ENCODE data around the gene RNF138. TPM values are rescaled to one million over a fixed set of nuclear protein-coding genes. Genes with fewer than 3 reads are reported as not detected.
"Not testable (repeated sequence)": the region's sequence is repeated elsewhere in the genome, so short reads cannot be mapped to it uniquely, and the experiment has no call there.

RNF138 gene
- total RNA-seq, 1 donor from 2014 or later, result 39.1 TPM

DNA sequence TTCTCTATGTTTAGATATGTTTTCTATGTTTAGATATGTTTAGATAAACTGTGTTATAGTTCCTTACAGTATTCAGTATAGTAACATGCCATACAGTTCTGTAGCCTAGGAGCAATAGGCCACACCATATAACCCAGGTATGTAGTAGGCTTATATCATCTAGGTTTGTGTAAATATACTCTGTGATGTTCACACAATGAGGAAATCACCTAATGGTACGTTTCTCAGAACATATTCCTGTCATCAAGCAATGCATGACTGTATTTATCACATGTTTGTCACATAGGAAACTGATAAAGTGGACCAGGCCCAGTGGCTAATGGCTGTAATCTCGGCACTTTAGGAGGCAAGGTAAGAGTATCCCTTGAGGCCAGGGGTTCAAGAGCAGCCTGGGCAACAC lies 44.0 kb downstream of the RNF138 start:
- no peak overlapping the region for H3K9ac ChIP-seq (ENCODE audit: low read depth in 1 of 3, low read length in 3 of 3)
- no peaks in the 10 kb centered on the region for H3K4me1 ChIP-seq (ENCODE audit: control insufficient read depth in 3 of 3, insufficient read depth in 3 of 3, low read length in 3 of 3)
- H3K27me3 ChIP-seq (ENCODE audit: control insufficient read depth in 3 of 3, insufficient read depth in 3 of 3, low read length in 3 of 3), result no peaks in the 10 kb centered on the region
- H3K36me3 ChIP-seq (ENCODE audit: control insufficient read depth in 3 of 3, insufficient read depth in 3 of 3, low read length in 3 of 3), result peaks cover 5 to 7% (median 5%) of the 10 kb centered on the region in 3 donors
- H3K9me3 ChIP-seq (ENCODE audit: control insufficient read depth in 3 of 3, low read length in 3 of 3), result no peaks in the 10 kb centered on the region
- no peak overlapping the region for H3K4me3 ChIP-seq (ENCODE audit: low read length in 3 of 3)
- H3K27ac ChIP-seq (ENCODE audit: low read depth, low read length), result no peak overlapping the region

DNA sequence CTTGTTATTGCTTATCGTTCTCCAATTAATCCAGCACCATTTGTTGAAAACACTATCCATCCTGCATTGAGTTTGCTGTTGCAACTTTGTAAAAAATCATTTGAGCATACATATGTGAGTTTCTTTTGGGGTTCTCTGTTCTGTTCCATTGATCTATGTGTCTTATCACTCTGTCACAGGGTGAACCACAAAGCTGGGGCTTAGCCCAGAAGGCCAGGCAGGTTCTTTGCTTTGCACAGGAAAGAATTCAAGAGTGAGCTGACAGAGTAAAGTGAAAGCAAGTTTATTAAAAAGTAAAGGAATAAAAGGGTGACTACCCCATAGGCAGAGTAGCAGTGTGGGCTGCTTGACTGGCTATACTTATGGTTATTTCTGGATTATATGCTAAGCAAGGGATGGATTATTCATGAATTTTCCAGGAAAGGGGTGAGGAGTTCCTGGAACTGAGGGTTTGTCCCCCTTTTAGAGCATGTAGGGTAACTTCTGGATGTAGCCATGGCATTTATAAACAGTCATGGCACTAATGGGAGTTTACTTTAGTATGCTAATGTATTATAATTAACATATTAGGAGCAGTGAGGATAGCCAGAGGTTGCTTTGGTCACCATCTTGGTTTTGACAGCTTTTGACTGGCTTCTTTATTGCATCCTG lies 46.8 kb downstream of the RNF138 start:
- no peaks in the 10 kb centered on the region for H3K27me3 ChIP-seq (ENCODE audit: control insufficient read depth in 3 of 3, insufficient read depth in 3 of 3, low read length in 3 of 3)
- H3K9me3 ChIP-seq (ENCODE audit: control insufficient read depth in 3 of 3, low read length in 3 of 3), result no peaks in the 10 kb centered on the region
- peaks cover 0 to 2% (median 0%) of the 10 kb centered on the region in 3 donors for H3K36me3 ChIP-seq (ENCODE audit: control insufficient read depth in 3 of 3, insufficient read depth in 3 of 3, low read length in 3 of 3)
- H3K9ac ChIP-seq (ENCODE audit: low read depth in 1 of 3, low read length in 3 of 3), result no peak overlapping the region
- no peaks in the 10 kb centered on the region for H3K4me1 ChIP-seq (ENCODE audit: control insufficient read depth in 3 of 3, insufficient read depth in 3 of 3, low read length in 3 of 3)
- no peak overlapping the region for H3K4me3 ChIP-seq (ENCODE audit: low read length in 3 of 3)
- H3K27ac ChIP-seq (ENCODE audit: low read depth, low read length), result no peak overlapping the region

DNA sequence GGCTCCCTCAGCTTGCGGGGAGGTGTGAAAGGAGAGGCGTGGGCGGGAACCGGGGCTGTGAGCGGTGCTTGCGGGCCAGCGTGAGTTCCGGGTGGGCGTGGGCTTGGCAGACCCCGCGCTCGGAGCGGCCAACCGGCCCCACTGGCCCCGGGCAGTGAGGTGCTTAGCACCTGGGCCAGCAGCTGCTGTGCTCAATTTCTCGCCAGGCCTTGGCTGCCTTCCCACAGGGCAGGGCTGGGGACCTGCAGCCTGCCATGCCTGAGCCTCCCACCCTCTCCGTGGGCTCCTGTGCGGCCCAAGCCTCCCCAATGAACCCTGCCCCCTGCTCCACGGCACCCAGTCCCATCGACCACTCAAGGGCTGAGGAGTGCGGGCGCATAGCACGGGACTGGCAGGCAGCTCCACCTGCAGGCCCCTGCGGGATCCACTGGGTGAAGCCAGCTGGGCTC lies 48.2 kb downstream of the RNF138 start:
- Histone ChIP-seq H3K27me3 (ENCODE audit: control insufficient read depth in 3 of 3, insufficient read depth in 3 of 3, low read length in 3 of 3) (no peaks in the 10 kb centered on the region), H3K27ac (ENCODE audit: low read depth, low read length) (no peak overlapping the region), H3K9ac (ENCODE audit: low read depth in 1 of 3, low read length in 3 of 3) (no peak overlapping the region), H3K4me1 (ENCODE audit: control insufficient read depth in 3 of 3, insufficient read depth in 3 of 3, low read length in 3 of 3) (no peaks in the 10 kb centered on the region), H3K36me3 (ENCODE audit: control insufficient read depth in 3 of 3, insufficient read depth in 3 of 3, low read length in 3 of 3) (peaks cover 0 to 2% (median 0%) of the 10 kb centered on the region in 3 donors), H3K9me3 (ENCODE audit: control insufficient read depth in 3 of 3, low read length in 3 of 3) (no peaks in the 10 kb centered on the region), H3K4me3 (ENCODE audit: low read length in 3 of 3) (no peak overlapping the region)

DNA sequence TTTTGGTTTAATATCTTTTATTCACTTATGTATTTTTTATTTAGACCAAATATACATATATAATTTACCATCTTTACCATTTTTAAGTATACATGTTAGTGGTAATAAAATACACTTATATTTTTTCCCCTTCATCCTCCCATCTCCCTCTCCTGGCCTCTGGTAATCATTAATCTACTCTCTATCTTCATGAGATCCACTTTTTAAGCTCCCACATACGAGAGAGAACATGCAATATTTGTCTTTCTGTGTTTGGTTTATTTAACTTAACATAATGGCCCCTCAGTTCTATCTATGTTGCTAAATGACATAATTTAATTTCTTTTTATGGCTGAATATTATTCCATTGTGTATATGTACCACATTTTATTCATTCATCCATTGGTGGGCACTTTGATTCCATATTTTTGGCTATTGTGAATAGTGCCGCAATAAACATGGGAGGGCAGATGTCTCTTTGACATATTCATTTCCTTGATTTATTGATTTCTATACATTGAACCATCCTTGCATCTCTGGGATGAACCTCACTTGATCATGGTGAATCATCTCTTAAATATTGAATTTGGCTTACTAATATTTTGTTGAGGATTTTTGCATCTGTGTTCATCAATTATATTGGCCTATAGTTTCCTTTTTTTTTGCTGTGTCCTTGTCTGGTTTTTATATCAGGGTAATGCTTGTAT lies 56.7 kb downstream of the RNF138 start:
- no peaks in the 10 kb centered on the region for H3K4me1 ChIP-seq (ENCODE audit: control insufficient read depth in 3 of 3, insufficient read depth in 3 of 3, low read length in 3 of 3)
- H3K9me3 ChIP-seq (ENCODE audit: control insufficient read depth in 3 of 3, low read length in 3 of 3), result no peaks in the 10 kb centered on the region
- no peaks in the 10 kb centered on the region for H3K36me3 ChIP-seq (ENCODE audit: control insufficient read depth in 3 of 3, insufficient read depth in 3 of 3, low read length in 3 of 3)
- no peak overlapping the region for H3K4me3 ChIP-seq (ENCODE audit: low read length in 3 of 3)
- no peak overlapping the region for H3K9ac ChIP-seq (ENCODE audit: low read depth in 1 of 3, low read length in 3 of 3)
- no peaks in the 10 kb centered on the region for H3K27me3 ChIP-seq (ENCODE audit: control insufficient read depth in 3 of 3, insufficient read depth in 3 of 3, low read length in 3 of 3)
- no peak overlapping the region for H3K27ac ChIP-seq (ENCODE audit: low read depth, low read length)

DNA sequence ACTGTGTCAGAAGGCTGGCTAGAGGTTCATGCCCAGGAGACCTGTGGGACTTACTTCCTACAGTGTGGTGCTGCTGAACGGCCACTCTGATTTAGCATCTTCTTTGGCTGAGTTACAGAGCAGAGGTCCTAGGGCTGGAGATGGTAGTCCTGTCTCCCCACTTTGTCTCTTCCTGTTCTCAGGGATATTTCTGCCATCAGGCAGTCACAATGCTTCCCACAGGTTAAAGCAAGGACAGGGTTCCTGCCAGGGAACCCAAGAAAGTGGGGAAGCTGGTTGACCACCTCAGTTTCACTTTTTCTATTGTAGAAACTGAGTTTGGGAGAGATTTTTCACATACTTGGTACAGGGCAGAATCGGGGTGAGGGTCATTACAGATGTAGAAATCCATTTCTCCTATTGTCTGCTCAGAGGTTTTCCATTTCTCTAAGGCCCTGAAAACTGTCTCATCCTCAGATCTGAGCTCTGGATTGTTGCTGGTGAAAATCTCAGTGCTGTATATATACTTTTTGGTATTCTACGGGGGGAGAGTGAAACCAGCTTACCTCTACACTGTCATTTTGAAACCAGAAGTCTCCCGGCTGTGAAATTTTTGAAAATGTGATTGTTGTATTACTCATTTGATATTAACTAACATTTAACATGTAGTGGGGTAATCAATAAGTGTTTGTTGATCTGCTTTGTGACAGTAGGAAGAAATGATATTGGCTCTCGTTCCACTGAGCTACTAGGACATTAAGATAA lies 61.2 kb downstream of the RNF138 start:
- Histone ChIP-seq H3K4me1 (ENCODE audit: control insufficient read depth in 3 of 3, insufficient read depth in 3 of 3, low read length in 3 of 3) (peaks cover 0 to 1% (median 0%) of the 10 kb centered on the region in 3 donors), H3K27ac (ENCODE audit: low read depth, low read length) (no peak overlapping the region), H3K36me3 (ENCODE audit: control insufficient read depth in 3 of 3, insufficient read depth in 3 of 3, low read length in 3 of 3) (no peaks in the 10 kb centered on the region), H3K9ac (ENCODE audit: low read depth in 1 of 3, low read length in 3 of 3) (no peak overlapping the region), H3K27me3 (ENCODE audit: control insufficient read depth in 3 of 3, insufficient read depth in 3 of 3, low read length in 3 of 3) (no peaks in the 10 kb centered on the region), H3K9me3 (ENCODE audit: control insufficient read depth in 3 of 3, low read length in 3 of 3) (no peaks in the 10 kb centered on the region), H3K4me3 (ENCODE audit: low read length in 3 of 3) (no peak overlapping the region)

DNA sequence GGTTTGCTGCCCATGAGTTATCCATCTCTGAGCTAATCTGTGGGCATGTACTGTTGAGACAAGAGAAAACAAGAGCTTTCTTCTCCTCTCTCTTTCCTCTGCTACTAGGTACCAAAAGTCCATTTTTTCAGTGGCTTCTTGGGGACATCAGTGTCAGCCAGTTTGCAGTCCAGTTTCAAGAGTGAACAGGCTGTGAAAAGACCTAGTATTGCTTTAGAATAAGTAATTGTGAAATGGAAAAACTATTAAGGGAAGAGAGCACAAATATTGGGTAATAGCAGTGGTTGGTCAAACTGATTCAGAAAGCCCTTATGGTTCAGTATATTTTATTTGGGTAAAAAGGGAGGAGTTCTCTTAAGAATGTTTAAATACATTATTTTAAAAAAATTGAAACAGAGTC lies 65.2 kb downstream of the RNF138 start:
- H3K4me3 ChIP-seq (ENCODE audit: low read length in 3 of 3), result no peak overlapping the region
- H3K36me3 ChIP-seq (ENCODE audit: control insufficient read depth in 3 of 3, insufficient read depth in 3 of 3, low read length in 3 of 3), result no peaks in the 10 kb centered on the region
- no peaks in the 10 kb centered on the region for H3K9me3 ChIP-seq (ENCODE audit: control insufficient read depth in 3 of 3, low read length in 3 of 3)
- no peak overlapping the region for H3K9ac ChIP-seq (ENCODE audit: low read depth in 1 of 3, low read length in 3 of 3)
- peaks cover 2 to 7% (median 4%) of the 10 kb centered on the region in 3 donors for H3K4me1 ChIP-seq (ENCODE audit: control insufficient read depth in 3 of 3, insufficient read depth in 3 of 3, low read length in 3 of 3)
- H3K27me3 ChIP-seq (ENCODE audit: control insufficient read depth in 3 of 3, insufficient read depth in 3 of 3, low read length in 3 of 3), result no peaks in the 10 kb centered on the region
- no peak overlapping the region for H3K27ac ChIP-seq (ENCODE audit: low read depth, low read length)

DNA sequence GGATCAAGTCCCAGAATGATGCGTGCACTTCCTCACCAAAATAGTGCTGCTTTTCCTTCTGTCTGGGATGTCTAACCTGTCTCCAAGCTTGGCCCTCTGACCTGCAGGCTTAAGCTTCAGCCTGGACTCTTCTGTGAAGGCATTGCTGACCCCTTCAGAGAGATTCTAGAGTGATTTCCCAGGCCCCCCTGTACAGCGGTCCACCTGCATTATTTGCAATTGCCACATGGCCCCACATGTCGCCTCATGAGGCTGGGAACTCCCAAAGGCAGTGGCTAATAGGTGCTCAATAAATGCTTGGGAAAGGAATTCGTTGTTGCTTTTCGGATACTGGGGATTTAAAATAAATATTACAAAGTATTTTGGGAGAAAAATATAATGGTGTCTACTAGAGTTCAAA lies 65.9 kb downstream of the RNF138 start:
- Histone ChIP-seq H3K27me3 (ENCODE audit: control insufficient read depth in 3 of 3, insufficient read depth in 3 of 3, low read length in 3 of 3) (no peaks in the 10 kb centered on the region), H3K27ac (ENCODE audit: low read depth, low read length) (no peak overlapping the region), H3K36me3 (ENCODE audit: control insufficient read depth in 3 of 3, insufficient read depth in 3 of 3, low read length in 3 of 3) (no peaks in the 10 kb centered on the region), H3K4me1 (ENCODE audit: control insufficient read depth in 3 of 3, insufficient read depth in 3 of 3, low read length in 3 of 3) (peaks cover 2 to 7% (median 4%) of the 10 kb centered on the region in 3 donors), H3K9me3 (ENCODE audit: control insufficient read depth in 3 of 3, low read length in 3 of 3) (no peaks in the 10 kb centered on the region), H3K9ac (ENCODE audit: low read depth in 1 of 3, low read length in 3 of 3) (no peak overlapping the region), H3K4me3 (ENCODE audit: low read length in 3 of 3) (no peak overlapping the region)

DNA sequence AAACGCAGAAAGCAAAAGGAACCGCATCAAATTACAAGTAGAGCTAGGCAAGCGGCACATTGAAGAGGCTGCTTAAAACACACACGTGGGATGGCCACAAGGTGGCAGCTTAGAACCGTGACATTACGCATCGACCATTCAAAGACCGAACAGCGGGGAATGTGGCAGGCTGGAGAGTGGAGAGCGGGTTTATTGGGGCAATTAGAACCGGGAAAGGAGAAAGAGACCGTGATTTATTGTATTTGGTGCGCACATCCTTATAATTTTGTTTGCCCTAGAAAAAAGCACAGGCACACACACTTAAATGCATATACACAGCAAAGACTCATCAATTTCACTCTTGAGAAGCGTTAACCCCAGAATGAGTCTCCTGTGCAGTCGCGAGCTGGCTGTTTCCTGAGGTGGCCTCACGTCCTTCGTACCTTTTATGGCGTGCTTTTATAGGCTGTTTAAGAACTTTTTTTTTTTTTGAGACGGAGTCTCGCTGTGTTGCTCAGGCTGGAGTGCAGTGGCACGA lies 66.5 kb downstream of the RNF138 start:
- Histone ChIP-seq H3K27ac (ENCODE audit: low read depth, low read length) (no peak overlapping the region), H3K4me1 (ENCODE audit: control insufficient read depth in 3 of 3, insufficient read depth in 3 of 3, low read length in 3 of 3) (peaks cover 2 to 7% (median 4%) of the 10 kb centered on the region in 3 donors), H3K27me3 (ENCODE audit: control insufficient read depth in 3 of 3, insufficient read depth in 3 of 3, low read length in 3 of 3) (no peaks in the 10 kb centered on the region), H3K9ac (ENCODE audit: low read depth in 1 of 3, low read length in 3 of 3) (peak overlapping the region in 1 of 3 donors; percentile 28), H3K36me3 (ENCODE audit: control insufficient read depth in 3 of 3, insufficient read depth in 3 of 3, low read length in 3 of 3) (no peaks in the 10 kb centered on the region), H3K4me3 (ENCODE audit: low read length in 3 of 3) (peak overlapping the region; percentile 28 to 70 (median 57)), H3K9me3 (ENCODE audit: control insufficient read depth in 3 of 3, low read length in 3 of 3) (no peaks in the 10 kb centered on the region)

DNA sequence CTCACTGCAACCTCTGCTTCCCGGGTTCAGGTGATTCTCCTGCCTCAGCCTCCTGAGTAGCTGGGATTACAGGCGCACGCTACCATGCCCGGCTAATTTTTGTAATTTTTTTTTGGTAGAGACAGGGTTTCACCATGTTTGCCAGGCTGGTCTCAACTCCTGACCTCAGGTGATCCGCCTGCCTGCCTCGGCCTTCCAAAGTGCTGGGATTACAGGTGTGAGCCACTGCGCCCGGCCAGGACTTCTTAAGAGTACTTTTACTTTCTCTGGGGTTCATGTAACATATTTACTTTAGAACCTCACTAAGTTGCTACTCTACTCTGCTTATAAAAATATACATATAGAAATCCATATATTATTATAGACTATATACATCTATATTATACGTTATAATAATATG lies 67.0 kb downstream of the RNF138 start:
- H3K4me3 ChIP-seq (ENCODE audit: low read length in 3 of 3), result peak overlapping the region; percentile 28 to 70 (median 57)
- H3K4me1 ChIP-seq (ENCODE audit: control insufficient read depth in 3 of 3, insufficient read depth in 3 of 3, low read length in 3 of 3); H3K9ac ChIP-seq (ENCODE audit: low read depth in 1 of 3, low read length in 3 of 3); H3K36me3 ChIP-seq (ENCODE audit: control insufficient read depth in 3 of 3, insufficient read depth in 3 of 3, low read length in 3 of 3); H3K27ac ChIP-seq (ENCODE audit: low read depth, low read length); H3K9me3 ChIP-seq (ENCODE audit: control insufficient read depth in 3 of 3, low read length in 3 of 3); H3K27me3 ChIP-seq (ENCODE audit: control insufficient read depth in 3 of 3, insufficient read depth in 3 of 3, low read length in 3 of 3): not testable (repeated sequence)

DNA sequence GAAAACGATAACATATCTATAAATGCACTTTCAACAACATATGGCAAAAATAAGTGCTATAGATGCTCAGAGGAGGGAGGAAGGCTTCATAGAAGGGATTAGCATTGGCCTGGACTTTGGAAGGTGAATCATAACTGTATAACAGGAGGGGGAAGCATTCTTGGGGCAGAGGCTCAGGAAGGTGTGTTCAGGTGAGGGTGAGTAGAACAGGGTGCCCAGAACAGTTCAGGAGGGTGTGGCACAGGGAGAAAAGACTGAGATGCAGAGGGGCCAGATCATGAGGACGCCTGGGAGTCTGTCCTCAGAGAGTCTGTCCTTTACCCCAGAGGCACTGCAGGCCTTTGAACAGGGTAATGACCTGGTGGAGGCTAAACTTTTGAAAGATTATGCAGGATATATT lies 68.9 kb downstream of the RNF138 start:
- Histone ChIP-seq H3K27ac (ENCODE audit: low read depth, low read length) (no peak overlapping the region), H3K4me1 (ENCODE audit: control insufficient read depth in 3 of 3, insufficient read depth in 3 of 3, low read length in 3 of 3) (peaks cover 2 to 7% (median 4%) of the 10 kb centered on the region in 3 donors), H3K9me3 (ENCODE audit: control insufficient read depth in 3 of 3, low read length in 3 of 3) (no peaks in the 10 kb centered on the region), H3K27me3 (ENCODE audit: control insufficient read depth in 3 of 3, insufficient read depth in 3 of 3, low read length in 3 of 3) (no peaks in the 10 kb centered on the region), H3K36me3 (ENCODE audit: control insufficient read depth in 3 of 3, insufficient read depth in 3 of 3, low read length in 3 of 3) (no peaks in the 10 kb centered on the region), H3K4me3 (ENCODE audit: low read length in 3 of 3) (no peak overlapping the region), H3K9ac (ENCODE audit: low read depth in 1 of 3, low read length in 3 of 3) (no peak overlapping the region)
